H1 (cell line): ENCODE results near the gene ZNF770. TPM values are rescaled to one million over a fixed set of nuclear protein-coding genes. Genes with fewer than 3 reads are reported as not detected.

Experiments
- POLR2A ChIP-seq, 2 experiments: IDR thresholded peaks; 1 replicate in 1 of 2; 2 replicates in 1 of 2; pipeline ENCODE4 v1.6.1; 2011; ENCODE audit warnings: low read depth in 2 of 2, low read length in 2 of 2, mild to moderate bottlenecking in 2 of 2; ENCODE audit errors: control extremely low read depth in 1 of 2
- polyA plus RNA-seq, 7 experiments: library from polyadenylated mRNA; depleted of rRNA in 3 of 7; stranded (reverse) in 5 of 7; unstranded in 2 of 7; fragments of >200 nt in 5 of 7; fragments of 200-250 nt in 2 of 7; gene quantifications; 1 replicate in 5 of 7; 2 replicates in 1 of 7; 4 replicates in 1 of 7; pipeline versions ENCODE4 v1.2.1 to v1.2.3, GENCODE V29; 2011 to 2013; ENCODE audit warnings: missing spikeins in 2 of 7, mixed read lengths in 2 of 7
- total RNA-seq: library from RNA; stranded (reverse); fragmentation: NEBNext Ultra II Directional; extraction: Animal tissue kit (Norgen Biotek cat#: 25700); gene quantifications from 2 replicates; pipeline ENCODE4 v1.2.1, GENCODE V29; 2021
- TF ChIP-seq, protein P1 (sequence below): IDR thresholded peaks from 2 replicates; pipeline ENCODE4 v1.6.1; 2012; ENCODE audit warnings: inconsistent platforms

Gene ZNF770
- total and polyA plus RNA-seq, 2 of the 8 experiments (the other 6 are each of a cell fraction or from before 2014, with no cell fraction given): 24.8 to 143 TPM

DNA sequence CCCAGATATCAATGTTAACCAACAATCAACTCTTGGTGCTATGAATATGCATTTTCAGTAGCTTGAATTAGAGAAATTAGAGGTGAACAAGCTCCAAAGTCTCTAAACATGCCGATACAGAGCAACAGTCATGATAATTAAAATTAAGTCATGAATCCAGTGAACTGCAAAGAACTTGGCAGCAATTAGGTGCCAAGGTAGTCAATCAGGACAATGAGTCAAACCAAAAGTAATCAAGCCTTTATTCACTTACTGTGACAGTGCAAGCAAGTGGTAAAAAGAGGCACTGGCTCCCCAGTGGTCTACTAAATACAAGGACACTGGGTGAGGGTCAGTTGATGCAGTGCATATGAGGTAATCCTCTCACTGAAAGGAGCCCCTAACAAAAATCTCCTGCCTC, 1.8 kb downstream of the ZNF770 start (continued):
- TF ChIP-seq POLR2A (IDR thresholded peaks at IDR 0.05; ENCODE audit: control extremely low read depth in 1 of 2, low read depth in 2 of 2, low read length in 2 of 2): no peak
- TF ChIP-seq, protein P1, sequence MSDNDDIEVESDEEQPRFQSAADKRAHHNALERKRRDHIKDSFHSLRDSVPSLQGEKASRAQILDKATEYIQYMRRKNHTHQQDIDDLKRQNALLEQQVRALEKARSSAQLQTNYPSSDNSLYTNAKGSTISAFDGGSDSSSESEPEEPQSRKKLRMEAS: no peak
